Fibroblast of skin of left biceps (primary cell): ENCODE data around the gene C6.
"Not testable (repeated sequence)": the region's sequence is repeated elsewhere in the genome, so short reads cannot be mapped to it uniquely, and the experiment has no call there.

Source experiments
- DNase-seq, 2 experiments: peaks; one replicate each; pipeline ENCODE4 v3.0.0-alpha.2; 2013; ENCODE audit warnings: low read depth in 2 of 2

The C6 gene

GRCh38 chr5:41199660-41200059 lies 13.7 kb downstream of the C6 start:
- no peak for DNase-seq

- DNase-seq: no peak
These were observed 17.1 kb downstream of the C6 start for GRCh38 chr5:41196197-41196596.

GRCh38 chr5:41195228-41195627 lies 18.1 kb downstream of the C6 start:
- no peak for DNase-seq

GRCh38 chr5:41194339-41194738 lies 19.0 kb downstream of the C6 start:
- DNase-seq: no peak

GRCh38 chr5:41193456-41194205 lies 19.7 kb downstream of the C6 start:
- no peak for DNase-seq

GRCh38 chr5:41191249-41191648 lies 22.1 kb downstream of the C6 start:
- DNase-seq: no peak

- DNase-seq: no peak
These were observed 27.2 kb downstream of the C6 start for GRCh38 chr5:41186143-41186542.

- DNase-seq: not testable (repeated sequence)
These were observed 30.0 kb downstream of the C6 start for GRCh38 chr5:41183331-41183730.

GRCh38 chr5:41182666-41183065 lies 30.7 kb downstream of the C6 start:
- no peak for DNase-seq

- no peak for DNase-seq
These were observed 31.4 kb downstream of the C6 start for GRCh38 chr5:41181691-41182564.

- DNase-seq: no peak
These were observed 36.4 kb downstream of the C6 start for GRCh38 chr5:41176952-41177351.

GRCh38 chr5:41172012-41172411 lies 41.3 kb downstream of the C6 start:
- DNase-seq: no peak

GRCh38 chr5:41161271-41161670 lies 52.1 kb downstream of the C6 start:
- DNase-seq: no peak

GRCh38 chr5:41157272-41157894 lies 55.9 kb downstream of the C6 start:
- no peak for DNase-seq

- no peak for DNase-seq
These were observed 56.6 kb downstream of the C6 start for GRCh38 chr5:41156739-41157138.

GRCh38 chr5:41154491-41154890 lies 58.8 kb downstream of the C6 start:
- DNase-seq: no peak

GRCh38 chr5:41151564-41151963 lies 61.8 kb downstream of the C6 start:
- no peak for DNase-seq

- DNase-seq: no peak
These were observed 64.9 kb downstream of the C6 start for GRCh38 chr5:41148448-41148847.

- no peak for DNase-seq
These were observed 68.0 kb downstream of the C6 start for GRCh38 chr5:41145306-41145705.

GRCh38 chr5:41143131-41143901 lies 70.0 kb downstream of the C6 start:
- no peak for DNase-seq

GRCh38 chr5:41127967-41128690 lies 85.2 kb downstream of the C6 start:
- DNase-seq: no peak
